K562 (cell line): ENCODE data around the gene SV2C. TPM values are rescaled to one million over a fixed set of nuclear protein-coding genes. Genes with fewer than 3 reads are reported as not detected.

Source experiments
- C11orf30 ChIP-seq: fragments of 450-650 bp; IDR thresholded peaks from 2 replicates; pipeline ENCODE4 v1.6.1; 2016; ENCODE audit warnings: low read depth, mild to moderate bottlenecking
- CAMTA2 ChIP-seq: fragments of 250-450 bp; sonication (Bioruptor Pico); conservative IDR thresholded peaks from 2 replicates; pipeline ENCODE4 v1.5.1; 2022
- CBFA2T3 ChIP-seq: fragments of 450-650 bp; IDR thresholded peaks from 2 replicates; pipeline ENCODE4 v1.6.1; 2017
- CEBPZ ChIP-seq: fragments of 150-350 bp; IDR thresholded peaks from 2 replicates; pipeline ENCODE4 v1.6.1; 2014; ENCODE audit warnings: low read depth, mild to moderate bottlenecking, low read length, borderline replicate concordance
- CTBP1 ChIP-seq: fragments of 450-650 bp; IDR thresholded peaks from 2 replicates; pipeline ENCODE4 v1.6.1; 2016; ENCODE audit warnings: borderline replicate concordance
- CTCF ChIP-seq, 3 experiments: IDR thresholded peaks in 2 of 3; conservative IDR thresholded peaks in 1 of 3; 2 replicates each; pipeline ENCODE4 v1.5.1; 2011 to 2012; ENCODE audit warnings: low read length in 3 of 3, mild to moderate bottlenecking in 3 of 3, control low read depth in 2 of 3, improper control_type of control experiment in 1 of 3, inconsistent platforms in 1 of 3, low read depth in 1 of 3, mixed read lengths in 1 of 3, moderate library complexity in 1 of 3; ENCODE audit not compliant: insufficient read depth in 2 of 3
- FOS ChIP-seq: IDR thresholded peaks from 3 replicates; pipeline ENCODE4 v1.6.1; 2011; ENCODE audit not compliant: insufficient read length; ENCODE audit errors: extremely low read depth
- GTF2A2 ChIP-seq: IDR thresholded peaks from 2 replicates; pipeline ENCODE4 v1.6.1; 2016; ENCODE audit warnings: mild to moderate bottlenecking, missing genetic modification characterization, missing compliant biosample characterization
- KLF16 ChIP-seq: IDR thresholded peaks from 2 replicates; pipeline ENCODE4 v1.6.1; 2016; ENCODE audit warnings: antibody characterized with exemption
- MEIS2 ChIP-seq: fragments of 450-650 bp; IDR thresholded peaks from 2 replicates; pipeline ENCODE4 v1.6.1; 2014; ENCODE audit warnings: mild to moderate bottlenecking; ENCODE audit not compliant: partially characterized antibody
- RBM22 ChIP-seq: fragments of 200-400 bp; formaldehyde crosslinking; IDR thresholded peaks from 2 replicates; pipeline ENCODE4 v1.6.1; 2018; ENCODE audit warnings: low read length, low read depth; ENCODE audit not compliant: poor library complexity, severe bottlenecking
- RBM39 ChIP-seq: fragments of 200-400 bp; formaldehyde crosslinking; optimal IDR thresholded peaks from 2 replicates; pipeline ENCODE3; 2018; ENCODE audit warnings: low read depth, low read length
- SMARCA4 ChIP-seq: fragments of 450-650 bp; IDR thresholded peaks from 2 replicates; pipeline ENCODE4 v1.6.1; 2016
- TCF3 ChIP-seq: sonication (generic); formaldehyde crosslinking; IDR thresholded peaks from 2 replicates; pipeline ENCODE4 v1.4.0; 2020; ENCODE audit warnings: mild to moderate bottlenecking, missing genetic modification reagents
- THAP7 ChIP-seq: fragments of 250-450 bp; sonication (Bioruptor Pico); IDR thresholded peaks from 2 replicates; pipeline ENCODE4 v1.5.0; 2021
- TOE1 ChIP-seq, 2 experiments: fragments of 450-650 bp in 1 of 2; sonication (generic) in 1 of 2; formaldehyde crosslinking in 1 of 2; IDR thresholded peaks; 2 replicates each; pipeline versions ENCODE4 v1.7.1 to v1.8.0; 2016 to 2022; ENCODE audit warnings: borderline replicate concordance in 2 of 2, mild to moderate bottlenecking in 2 of 2, antibody characterized with exemption in 1 of 2, inconsistent platforms in 1 of 2, low read depth in 1 of 2, missing genetic modification reagents in 1 of 2, moderate library complexity in 1 of 2
- YY1 ChIP-seq, 3 experiments: IDR thresholded peaks; 2 replicates each; pipeline ENCODE4 v1.6.1; 2011; ENCODE audit warnings: low read length in 2 of 3, mild to moderate bottlenecking in 2 of 3, moderate library complexity in 2 of 3, borderline replicate concordance in 1 of 3, control low read depth in 1 of 3, low read depth in 1 of 3; ENCODE audit not compliant: insufficient read depth in 3 of 3, insufficient replicate concordance in 2 of 3, control insufficient read depth in 1 of 3, insufficient read length in 1 of 3; ENCODE audit errors: extremely low read depth in 1 of 3
- ZKSCAN1 ChIP-seq: fragments of 150-350 bp; IDR thresholded peaks from 2 replicates; pipeline ENCODE4 v1.6.1; 2016; ENCODE audit warnings: low read depth, low read length
- ZNF766 ChIP-seq: fragments of 200-800 bp; sonication (Bioruptor generic); conservative IDR thresholded peaks from 2 replicates; pipeline ENCODE4 v1.6.1; 2016; ENCODE audit warnings: missing genetic modification characterization, missing compliant biosample characterization
- polyA plus RNA-seq, 8 experiments: library from polyadenylated mRNA; depleted of rRNA in 4 of 8; stranded (reverse) in 5 of 8; unstranded in 3 of 8; fragments of >200 nt; fragmentation: Nextera tagmentation in 2 of 8; fragmentation: Illumina TruSeq in 1 of 8; extraction: Ambion mirVana in 2 of 8; extraction: Trizol in 1 of 8; gene quantifications; 2 replicates each; pipeline versions ENCODE4 v1.2.1 to v1.2.3, GENCODE V29; 2011 to 2014; ENCODE audit warnings: inconsistent platforms in 1 of 8, missing spikeins in 1 of 8
- total RNA-seq, 7 experiments: library from RNA; depleted of rRNA in 6 of 7; stranded (reverse); fragments of >200 nt in 6 of 7; fragmentation: Illumina TruSeq in 2 of 7; extraction: Trizol in 2 of 7; gene quantifications; 2 replicates each; pipeline versions ENCODE4 v1.2.1 to v1.2.3, GENCODE V29; 2011 to 2021; ENCODE audit warnings: low replicate concordance in 1 of 7
- TF ChIP-seq, protein P1 (sequence below): sonication (generic); formaldehyde crosslinking; IDR thresholded peaks from 2 replicates; pipeline ENCODE4 v1.8.0; 2022; ENCODE audit warnings: mild to moderate bottlenecking, missing genetic modification reagents

Gene SV2C
- total and polyA plus RNA-seq, 9 of the 15 experiments (the other 6 are each of a cell fraction or from before 2014, with no cell fraction given): 0.05 TPM; not detected in 8

DNA sequence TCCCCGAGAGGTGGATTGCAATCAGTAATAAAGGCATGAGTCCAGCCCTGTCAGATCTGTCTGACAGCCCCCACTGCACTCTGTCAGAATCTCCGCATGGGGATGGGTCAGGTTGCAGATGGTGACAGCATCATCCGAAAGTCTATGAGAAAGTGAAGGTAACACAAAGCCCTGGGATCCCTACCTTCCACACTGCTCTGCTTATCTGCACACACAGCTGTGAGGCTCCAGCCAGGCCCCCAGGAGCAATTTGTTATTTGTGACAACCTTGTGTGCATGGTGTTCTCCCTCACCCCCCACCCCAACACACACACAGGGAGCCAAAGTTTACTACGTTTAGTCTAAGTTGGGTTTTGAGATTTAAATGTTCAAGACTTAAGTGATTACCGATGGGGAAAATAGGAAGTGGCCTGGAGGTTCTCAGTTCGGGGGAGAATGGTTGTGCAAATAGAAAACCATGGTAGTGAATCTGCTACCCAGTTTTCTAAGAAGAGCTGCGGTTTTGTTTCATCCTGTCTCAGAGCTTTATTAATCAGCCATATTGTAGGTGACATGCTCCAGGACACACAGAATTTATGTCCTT is 92.7 kb downstream of the SV2C start (continued):
- TF ChIP-seq CTCF (IDR thresholded peaks at IDR 0.05 in 2 of 3, conservative IDR thresholded peaks at IDR 0.05 in 1 of 3; ENCODE audit: insufficient read depth in 2 of 3, low read depth in 1 of 3, low read length in 3 of 3): no peak
- peak in 1 of 3 experiments; percentile 22 for TF ChIP-seq YY1 (IDR thresholded peaks at IDR 0.05; ENCODE audit: borderline replicate concordance in 1 of 3, control insufficient read depth in 1 of 3, extremely low read depth in 1 of 3, insufficient read depth in 3 of 3, insufficient read length in 1 of 3, insufficient replicate concordance in 2 of 3, low read depth in 1 of 3, low read length in 2 of 3)
- TF ChIP-seq TOE1 (IDR thresholded peaks at IDR 0.05; ENCODE audit: borderline replicate concordance): no peak
- no peak for TF ChIP-seq TOE1 (CRISPR knock-in tag; IDR thresholded peaks at IDR 0.05; ENCODE audit: borderline replicate concordance, low read depth)
- TF ChIP-seq CBFA2T3: peak; percentile 92
- TF ChIP-seq CTBP1: peak; percentile 98
- no peak for TF ChIP-seq CEBPZ
- no peak for TF ChIP-seq C11orf30
- TF ChIP-seq RBM39: no peak
- no peak for TF ChIP-seq THAP7 (CRISPR knock-in tag)
- TF ChIP-seq FOS: no peak
- TF ChIP-seq SMARCA4: peak; percentile 86
- TF ChIP-seq MEIS2: peak; percentile 99
- peak; percentile 48 for TF ChIP-seq KLF16
- no peak for TF ChIP-seq CAMTA2 (CRISPR knock-in tag)
- TF ChIP-seq ZKSCAN1: 0 out of 2 replicates have a peak, but pooled peaks have one; percentile 47
- no peak for TF ChIP-seq RBM22
- TF ChIP-seq, protein P1, sequence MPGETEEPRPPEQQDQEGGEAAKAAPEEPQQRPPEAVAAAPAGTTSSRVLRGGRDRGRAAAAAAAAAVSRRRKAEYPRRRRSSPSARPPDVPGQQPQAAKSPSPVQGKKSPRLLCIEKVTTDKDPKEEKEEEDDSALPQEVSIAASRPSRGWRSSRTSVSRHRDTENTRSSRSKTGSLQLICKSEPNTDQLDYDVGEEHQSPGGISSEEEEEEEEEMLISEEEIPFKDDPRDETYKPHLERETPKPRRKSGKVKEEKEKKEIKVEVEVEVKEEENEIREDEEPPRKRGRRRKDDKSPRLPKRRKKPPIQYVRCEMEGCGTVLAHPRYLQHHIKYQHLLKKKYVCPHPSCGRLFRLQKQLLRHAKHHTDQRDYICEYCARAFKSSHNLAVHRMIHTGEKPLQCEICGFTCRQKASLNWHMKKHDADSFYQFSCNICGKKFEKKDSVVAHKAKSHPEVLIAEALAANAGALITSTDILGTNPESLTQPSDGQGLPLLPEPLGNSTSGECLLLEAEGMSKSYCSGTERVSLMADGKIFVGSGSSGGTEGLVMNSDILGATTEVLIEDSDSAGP (CRISPR knock-in tag): no peak
- no peak for TF ChIP-seq GTF2A2 (tag)
- TF ChIP-seq ZNF766: no peak
- TF ChIP-seq TCF3 (CRISPR knock-in tag): peak; percentile 88
